A673 (cell line): Measurements from ENCODE around the gene AGAP1. TPM values are rescaled to one million over a fixed set of nuclear protein-coding genes. Genes with fewer than 3 reads are reported as not detected.

Source experiments
- BruUV-seq: library from RNA; stranded (reverse); fragments of 400-500 nt; replicated peaks from 2 replicates; lab custom pipeline; 2021; lab: Mats Ljungman, UMichigan
- CTCF ChIA-PET: fragments of 300-600 bp; sonication (Branson Sonifier 250); formaldehyde crosslinking; loops from one replicate; lab custom pipeline; 2022; ENCODE audit warnings: antibody characterized with exemption; lab: Charles Lee
- POLR2A ChIA-PET: fragments of 300-600 bp; sonication (Branson Sonifier 250); formaldehyde crosslinking; loops from one replicate; lab custom pipeline; 2022; ENCODE audit warnings: antibody characterized with exemption; ENCODE audit not compliant: low non-redundant PET; lab: Charles Lee
- DNase-seq: peaks from one replicate; pipeline ENCODE4 v3.0.0-alpha.2; 2015; ENCODE audit warnings: low spot score
- H3K27ac ChIP-seq: fragments of 200-600 bp; sonication (generic); 2 replicates; pipeline ENCODE4 v1.5.1; 2016; ENCODE audit warnings: mixed run types, low read depth, mild to moderate bottlenecking, mixed read lengths, antibody characterized with exemption, low read length; ENCODE audit not compliant: poor library complexity, severe bottlenecking
- H3K27me3 ChIP-seq: fragments of 200-600 bp; sonication (generic); replicated peaks from 2 replicates; pipeline ENCODE4 v1.6.1; 2017; ENCODE audit warnings: mixed run types, low read depth, mild to moderate bottlenecking, mixed read lengths, antibody characterized with exemption, low read length; ENCODE audit not compliant: insufficient read depth, poor library complexity
- H3K36me3 ChIP-seq: fragments of 200-600 bp; sonication (generic); 2 replicates; pipeline ENCODE4 v1.6.1; 2016; ENCODE audit warnings: mixed run types, mild to moderate bottlenecking, mixed read lengths, antibody characterized with exemption, low read length; ENCODE audit not compliant: insufficient read depth, poor library complexity, severe bottlenecking
- H3K4me1 ChIP-seq: fragments of 200-600 bp; sonication (generic); 2 replicates; pipeline ENCODE4 v1.6.1; 2017; ENCODE audit warnings: mixed run types, mild to moderate bottlenecking, mixed read lengths, antibody characterized with exemption, low read length; ENCODE audit not compliant: insufficient read depth, poor library complexity, severe bottlenecking
- H3K4me3 ChIP-seq: fragments of 200-600 bp; sonication (generic); 2 replicates; pipeline ENCODE4 v1.5.1; 2016; ENCODE audit warnings: low read depth, mixed run types, mild to moderate bottlenecking, mixed read lengths, low read length; ENCODE audit not compliant: poor library complexity, severe bottlenecking
- H3K9me3 ChIP-seq: fragments of 200-600 bp; sonication (generic); 2 replicates; pipeline ENCODE4 v1.6.1; 2016; ENCODE audit warnings: mixed run types, low read depth, mild to moderate bottlenecking, mixed read lengths, antibody characterized with exemption, low read length; ENCODE audit not compliant: poor library complexity, severe bottlenecking
- EZH2 ChIP-seq: fragments of 200-600 bp; sonication (generic); IDR thresholded peaks from 2 replicates; pipeline ENCODE4 v1.6.1; 2017; ENCODE audit warnings: borderline replicate concordance, low read depth, mild to moderate bottlenecking, mixed read lengths, antibody characterized with exemption, low read length; ENCODE audit not compliant: poor library complexity, severe bottlenecking
- intact Hi-C: fragments of 100-400 bp; cut with micrococcal nuclease; formaldehyde crosslinking; loops from one replicate; pipeline ENCODE4 v1.10.0; 2022; ENCODE audit not compliant: unreplicated experiment
- total RNA-seq: library from RNA; stranded (reverse); gene quantifications from 2 replicates; pipeline ENCODE4 v1.2.3, GENCODE V29; 2021
- TF ChIP-seq, protein P1 (sequence below): fragments of 300-800, 200-600 bp; sonication (generic); conservative IDR thresholded peaks from 2 replicates; pipeline ENCODE4 v1.5.1; 2017; ENCODE audit warnings: low read depth, mild to moderate bottlenecking, antibody characterized with exemption, low read length, moderate library complexity, mixed read lengths

The AGAP1 gene
- total RNA-seq, 1 experiment from 2014 or later: 25.3 TPM

DNA sequence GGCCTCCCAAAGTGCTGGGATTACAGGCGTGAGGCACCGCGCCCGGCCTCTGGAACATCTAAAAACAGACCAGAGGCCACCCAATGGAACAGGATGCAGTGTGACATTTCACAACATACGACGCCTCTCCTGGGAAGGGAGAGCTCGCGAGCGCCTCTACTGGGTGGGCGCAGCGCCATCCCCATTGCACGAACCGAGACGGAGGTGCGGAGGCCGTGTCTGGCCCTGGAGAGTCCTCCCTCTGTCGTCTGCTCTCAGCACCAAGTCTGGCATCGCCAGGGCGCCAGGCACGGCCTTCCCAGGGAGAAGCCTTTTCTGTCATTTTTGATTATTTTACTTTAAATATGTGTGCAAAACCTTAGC, 683.7 kb downstream of the AGAP1 start:
- Histone ChIP-seq H3K27ac (no peak overlapping the region), H3K4me1 (peaks cover 24% of the 10 kb centered on the region), H3K27me3 (peaks cover 63% of the 10 kb centered on the region), H3K36me3 (no peaks in the 10 kb centered on the region), H3K4me3 (peak overlapping the region; percentile 39), H3K9me3 (no peaks in the 10 kb centered on the region)
- ChIA-PET POLR2A (no interaction called here), CTCF (interaction anchor here (0.8 to 2.0 kb wide), 10 partner anchors 9 to 411 kb away, joined by 3 to 30 read pairs (median 4); partner anchors contain the start of gene GBX2)
- TF ChIP-seq, protein P1, sequence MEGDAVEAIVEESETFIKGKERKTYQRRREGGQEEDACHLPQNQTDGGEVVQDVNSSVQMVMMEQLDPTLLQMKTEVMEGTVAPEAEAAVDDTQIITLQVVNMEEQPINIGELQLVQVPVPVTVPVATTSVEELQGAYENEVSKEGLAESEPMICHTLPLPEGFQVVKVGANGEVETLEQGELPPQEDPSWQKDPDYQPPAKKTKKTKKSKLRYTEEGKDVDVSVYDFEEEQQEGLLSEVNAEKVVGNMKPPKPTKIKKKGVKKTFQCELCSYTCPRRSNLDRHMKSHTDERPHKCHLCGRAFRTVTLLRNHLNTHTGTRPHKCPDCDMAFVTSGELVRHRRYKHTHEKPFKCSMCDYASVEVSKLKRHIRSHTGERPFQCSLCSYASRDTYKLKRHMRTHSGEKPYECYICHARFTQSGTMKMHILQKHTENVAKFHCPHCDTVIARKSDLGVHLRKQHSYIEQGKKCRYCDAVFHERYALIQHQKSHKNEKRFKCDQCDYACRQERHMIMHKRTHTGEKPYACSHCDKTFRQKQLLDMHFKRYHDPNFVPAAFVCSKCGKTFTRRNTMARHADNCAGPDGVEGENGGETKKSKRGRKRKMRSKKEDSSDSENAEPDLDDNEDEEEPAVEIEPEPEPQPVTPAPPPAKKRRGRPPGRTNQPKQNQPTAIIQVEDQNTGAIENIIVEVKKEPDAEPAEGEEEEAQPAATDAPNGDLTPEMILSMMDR: no peak
- no peak for TF ChIP-seq EZH2
- BruUV-seq: no TSS peak
- intact Hi-C loops: loop anchor here (5.0 kb wide), 3 partner anchors 90 to 385 kb away; no protein-coding TSS in a partner anchor
- DNase-seq: peak; percentile 90

DNA sequence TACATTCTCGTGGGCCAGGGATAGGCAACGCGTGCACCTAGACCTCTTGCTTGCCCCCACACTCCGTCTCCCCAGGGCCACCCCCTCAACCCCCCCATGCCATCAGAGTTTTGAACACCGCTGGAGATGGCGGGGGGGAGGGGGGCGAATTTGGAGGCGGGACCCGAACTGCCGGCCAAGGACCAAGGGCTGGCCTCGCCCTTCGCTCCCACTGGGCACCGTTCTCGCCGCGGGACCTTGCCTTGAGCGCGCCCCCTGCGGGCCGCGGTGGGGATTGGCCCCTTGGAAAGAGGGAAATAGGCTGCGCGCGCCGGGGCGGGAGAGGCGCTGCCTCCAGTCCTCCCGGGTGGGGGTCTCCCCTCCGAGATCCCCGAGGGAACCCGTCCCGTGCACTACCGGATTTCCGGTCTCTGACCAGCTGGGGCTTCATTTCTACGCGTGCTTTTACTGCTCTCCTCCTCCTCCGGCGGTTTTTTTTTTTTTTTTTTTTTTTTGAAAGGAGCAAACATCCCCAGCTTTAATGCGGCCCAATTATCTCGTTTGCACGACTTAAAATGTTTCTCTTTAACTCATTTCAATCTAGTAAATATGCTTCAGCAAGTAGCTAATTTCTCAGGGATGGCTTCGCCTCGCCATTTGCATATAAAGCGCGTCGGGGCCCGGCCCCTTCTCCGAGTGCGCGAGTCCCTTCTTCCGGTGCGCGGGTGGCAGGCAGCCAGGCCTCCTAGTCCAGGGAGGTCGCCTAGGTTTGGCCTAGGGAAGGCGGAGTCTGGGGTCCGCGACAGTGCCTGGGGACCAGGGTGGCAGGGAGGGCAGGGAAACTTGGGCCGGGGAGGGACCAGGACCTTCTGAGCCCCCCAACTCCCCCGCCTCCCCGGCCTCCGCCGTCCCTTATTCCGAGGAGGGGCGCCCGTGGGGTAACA, 684.4 kb downstream of the AGAP1 start:
- peak; percentile 87 for DNase-seq
- Histone ChIP-seq H3K9me3 (no peaks in the 10 kb centered on the region), H3K4me3 (peak overlapping the region; percentile 39), H3K27me3 (peaks cover 56% of the 10 kb centered on the region), H3K4me1 (peaks cover 24% of the 10 kb centered on the region), H3K36me3 (no peaks in the 10 kb centered on the region), H3K27ac (no peak overlapping the region)
- ChIA-PET CTCF (interaction anchor here (0.6 to 2.0 kb wide), 13 partner anchors 9 to 1543 kb away, joined by 3 to 30 read pairs (median 4); partner anchors contain the start of gene GBX2), POLR2A (no interaction called here)
- intact Hi-C loops: loop anchor here (1.0 to 5.0 kb wide), 4 partner anchors 91 to 399 kb away; no protein-coding TSS in a partner anchor
- TF ChIP-seq EZH2: no peak
- TF ChIP-seq, protein P1: peak; percentile 85
- no TSS peak for BruUV-seq

DNA sequence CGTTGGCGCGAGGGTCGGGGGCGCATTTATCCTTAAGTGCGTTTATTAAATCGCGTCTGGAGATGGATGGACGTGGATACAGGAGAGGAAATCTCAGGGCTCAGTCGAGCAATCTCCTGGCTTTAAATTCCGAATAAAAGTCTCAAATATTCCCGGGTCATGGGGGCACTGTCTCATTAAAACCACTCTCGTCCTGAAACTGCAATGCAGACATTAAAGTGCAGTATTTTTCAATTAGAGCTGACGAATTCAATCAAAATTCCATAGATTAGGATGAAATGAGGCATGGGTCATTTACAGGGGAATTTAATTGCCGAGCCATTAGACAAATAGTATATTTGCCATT, 685.0 kb downstream of the AGAP1 start:
- Histone ChIP-seq H3K9me3 (no peaks in the 10 kb centered on the region), H3K36me3 (no peaks in the 10 kb centered on the region), H3K4me1 (peaks cover 24% of the 10 kb centered on the region), H3K4me3 (peak overlapping the region; percentile 39), H3K27ac (no peak overlapping the region), H3K27me3 (peaks cover 56% of the 10 kb centered on the region)
- TF ChIP-seq, protein P1: no peak
- peak; percentile 30 for TF ChIP-seq EZH2
- no peak for DNase-seq
- no TSS peak for BruUV-seq
- POLR2A ChIA-PET: no interaction called here
- intact Hi-C loops: loop anchor here (1.0 to 5.0 kb wide), 4 partner anchors 92 to 400 kb away; no protein-coding TSS in a partner anchor
- CTCF ChIA-PET: interaction anchor here (0.6 to 2.0 kb wide), 7 partner anchors 88 to 1334 kb away, joined by 3 to 30 read pairs (median 5); no protein-coding TSS in a partner anchor
